Gastroesophageal sphincter (tissue), 3 donors: Measurements from ENCODE around the gene EPHA10.

ENCODE experiments used
- EP300 ChIP-seq: sonication (generic); formaldehyde crosslinking; IDR thresholded peaks from one replicate; pipeline ENCODE4 v1.6.1; 2017; ENCODE audit warnings: antibody characterized with exemption, mild to moderate bottlenecking
- POLR2A ChIP-seq, 2 donors: fragments of 450-650 bp; IDR thresholded peaks; one replicate each; pipeline ENCODE4 v1.6.1; 2017; ENCODE audit warnings: antibody characterized with exemption in 2 of 2, mild to moderate bottlenecking in 2 of 2, moderate library complexity in 1 of 2
- TF ChIP-seq, protein P1 (sequence below), 4 experiments: fragments of 200-600 bp in 2 of 4; fragments of 450-650 bp in 2 of 4; sonication (generic) in 1 of 4; IDR thresholded peaks; one replicate each; pipeline ENCODE4 v1.5.1; 2017 to 2019; ENCODE audit warnings: antibody characterized with exemption in 4 of 4, mild to moderate bottlenecking in 2 of 4, moderate library complexity in 2 of 4

DNA sequence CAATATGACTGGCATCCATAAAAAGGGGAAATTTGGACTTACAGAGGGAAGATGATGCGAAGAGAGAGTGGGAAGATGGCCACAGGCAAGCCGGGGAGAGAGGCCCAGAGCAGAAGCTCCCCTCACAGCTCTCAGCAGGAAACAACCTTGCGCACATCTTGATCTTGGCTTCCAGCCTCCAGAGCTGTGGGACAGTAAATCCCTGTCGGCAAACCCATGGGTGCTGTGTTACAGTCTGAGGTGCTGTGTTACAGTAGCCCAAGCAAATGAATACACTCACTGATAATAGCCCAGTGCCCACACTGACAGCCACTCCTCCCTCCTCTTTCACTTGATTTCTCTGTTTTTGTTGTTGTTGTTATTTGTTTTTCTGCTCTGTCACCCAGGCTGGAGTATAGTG lies 50.2 kb downstream of the EPHA10 start:
- TF ChIP-seq, protein P1, sequence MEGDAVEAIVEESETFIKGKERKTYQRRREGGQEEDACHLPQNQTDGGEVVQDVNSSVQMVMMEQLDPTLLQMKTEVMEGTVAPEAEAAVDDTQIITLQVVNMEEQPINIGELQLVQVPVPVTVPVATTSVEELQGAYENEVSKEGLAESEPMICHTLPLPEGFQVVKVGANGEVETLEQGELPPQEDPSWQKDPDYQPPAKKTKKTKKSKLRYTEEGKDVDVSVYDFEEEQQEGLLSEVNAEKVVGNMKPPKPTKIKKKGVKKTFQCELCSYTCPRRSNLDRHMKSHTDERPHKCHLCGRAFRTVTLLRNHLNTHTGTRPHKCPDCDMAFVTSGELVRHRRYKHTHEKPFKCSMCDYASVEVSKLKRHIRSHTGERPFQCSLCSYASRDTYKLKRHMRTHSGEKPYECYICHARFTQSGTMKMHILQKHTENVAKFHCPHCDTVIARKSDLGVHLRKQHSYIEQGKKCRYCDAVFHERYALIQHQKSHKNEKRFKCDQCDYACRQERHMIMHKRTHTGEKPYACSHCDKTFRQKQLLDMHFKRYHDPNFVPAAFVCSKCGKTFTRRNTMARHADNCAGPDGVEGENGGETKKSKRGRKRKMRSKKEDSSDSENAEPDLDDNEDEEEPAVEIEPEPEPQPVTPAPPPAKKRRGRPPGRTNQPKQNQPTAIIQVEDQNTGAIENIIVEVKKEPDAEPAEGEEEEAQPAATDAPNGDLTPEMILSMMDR (IDR thresholded peaks at IDR 0.05): no peak
- TF ChIP-seq EP300 (no peak), POLR2A (IDR thresholded peaks at IDR 0.05) (no peak)
